ENCODE results near the gene MYO1G.

GRCh38 chr7:44975331-44976039 is 3.3 kb downstream of the MYO1G start:
- TF ChIP-seq RAD21 (CRISPR knock-in tag; conservative IDR thresholded peaks at IDR 0.05 in 1 of 2, IDR thresholded peaks at IDR 0.05 in 1 of 2) (no peak), CTCF (IDR thresholded peaks at IDR 0.05 in 2 of 3, conservative IDR thresholded peaks at IDR 0.05 in 1 of 3; ENCODE audit: insufficient read depth in 2 of 3, low read depth in 1 of 3, low read length in 3 of 3) (no peak), KAT7 (CRISPR knock-in tag; IDR thresholded peaks at IDR 0.05; ENCODE audit: borderline replicate concordance) (no peak), ZNF778 (CRISPR knock-in tag; IDR thresholded peaks at IDR 0.05) (no peak), ESRRA (IDR thresholded peaks at IDR 0.05; ENCODE audit: borderline replicate concordance, low read depth) (no peak), PHB (CRISPR knock-in tag; IDR thresholded peaks at IDR 0.05) (no peak)
